Stimulated activated CD4-positive, alpha-beta T cell treated with anti-CD3 and anti-CD28 coated beads, Interleukin-15, amount 100 ng/mL, for 1 hour (primary cell): Measurements from ENCODE around the gene KMO.

ENCODE experiments used
- DNase-seq, 2 donors: peaks; one replicate each; pipeline ENCODE4 v3.0.0-alpha.2; 2020; ENCODE audit warnings: low read depth in 1 of 2, low spot score in 1 of 2

Gene KMO

GRCh38 chr1:241592273-241592958 is 60.2 kb downstream of the KMO start:
- DNase-seq: no peak

GRCh38 chr1:241593186-241593585 is 61.0 kb downstream of the KMO start:
- no peak for DNase-seq

- DNase-seq: no peak
These were observed 64.5 kb downstream of the KMO start for GRCh38 chr1:241596633-241597032.

- DNase-seq: no peak
These were observed 66.1 kb downstream of the KMO start for GRCh38 chr1:241598249-241598648.

GRCh38 chr1:241600496-241600901 is 68.3 kb downstream of the KMO start:
- DNase-seq: no peak

GRCh38 chr1:241603731-241604245 is 71.6 kb downstream of the KMO start:
- no peak for DNase-seq

- DNase-seq: no peak
These were observed 73.1 kb downstream of the KMO start for GRCh38 chr1:241605146-241605805.

- no peak for DNase-seq
These were observed 74.4 kb downstream of the KMO start for GRCh38 chr1:241606544-241606943.

- no peak for DNase-seq
These were observed 75.3 kb downstream of the KMO start for GRCh38 chr1:241607497-241607896.

GRCh38 chr1:241608379-241609033 is 76.3 kb downstream of the KMO start:
- DNase-seq: no peak

- no peak for DNase-seq
These were observed 78.1 kb downstream of the KMO start for GRCh38 chr1:241610056-241610815.

GRCh38 chr1:241611063-241611462 is 78.9 kb downstream of the KMO start:
- DNase-seq: no peak

GRCh38 chr1:241611736-241612135 is 79.6 kb downstream of the KMO start:
- no peak for DNase-seq

GRCh38 chr1:241612533-241613477 is 80.6 kb downstream of the KMO start:
- DNase-seq: no peak

- DNase-seq: no peak
These were observed 82.0 kb downstream of the KMO start for GRCh38 chr1:241614144-241614543.

- DNase-seq: no peak
These were observed 82.4 kb downstream of the KMO start for GRCh38 chr1:241614572-241614971.

GRCh38 chr1:241615043-241615974 is 83.1 kb downstream of the KMO start:
- DNase-seq: no peak

GRCh38 chr1:241617426-241617825 is 85.2 kb downstream of the KMO start:
- DNase-seq: no peak

GRCh38 chr1:241622669-241623068 is 90.5 kb downstream of the KMO start:
- no peak for DNase-seq
